GM15510 (cell line): ENCODE data around the gene NUP43.

Experiments
- POLR2A ChIP-seq: IDR thresholded peaks from 3 replicates; pipeline ENCODE4 v1.6.1; 2011; ENCODE audit warnings: borderline replicate concordance; ENCODE audit not compliant: insufficient read length; ENCODE audit errors: extremely low read depth

Gene NUP43

DNA sequence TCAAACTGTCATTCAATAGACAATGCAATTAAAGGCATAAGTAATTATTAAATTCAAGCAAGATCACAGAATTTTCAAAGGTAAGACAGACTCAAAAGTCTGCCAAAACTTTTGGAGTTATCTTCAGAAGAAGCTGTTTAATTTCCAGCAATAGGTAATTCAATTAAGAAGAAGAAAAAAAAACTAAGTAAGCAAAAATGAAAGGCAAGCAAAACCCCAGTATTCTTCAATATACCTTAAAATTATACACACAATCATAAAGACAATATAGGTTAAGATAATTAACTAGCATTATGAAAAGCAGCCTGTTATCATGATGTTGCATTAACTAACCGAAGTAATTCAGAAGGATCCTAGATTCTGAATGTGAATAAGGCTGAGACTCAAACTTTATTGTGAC is 31.9 kb downstream of the NUP43 start:
- TF ChIP-seq POLR2A: no peak

DNA sequence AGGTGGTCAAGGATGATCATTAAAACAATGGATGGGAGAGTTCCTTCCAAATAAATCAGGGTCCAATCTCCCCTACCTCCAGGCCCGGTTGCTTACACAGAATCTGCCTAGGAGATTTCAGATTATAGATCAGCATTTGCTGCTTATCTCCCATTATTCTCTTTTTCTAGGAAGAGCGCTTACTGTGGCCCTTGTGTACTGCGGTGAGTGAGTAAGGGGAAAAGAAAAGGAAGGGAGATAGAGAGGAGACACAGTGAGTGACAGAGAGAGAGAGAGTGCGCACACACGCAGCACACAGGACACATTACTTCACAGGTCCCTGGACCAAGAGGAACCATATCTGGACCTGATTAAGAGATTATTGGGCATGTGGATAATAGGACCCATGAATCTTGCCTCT is 34.6 kb downstream of the NUP43 start:
- TF ChIP-seq POLR2A: no peak

- no peak for TF ChIP-seq POLR2A
Observed at GRCh38 chr6:149701714-149702113, 44.6 kb downstream of the NUP43 start.

DNA sequence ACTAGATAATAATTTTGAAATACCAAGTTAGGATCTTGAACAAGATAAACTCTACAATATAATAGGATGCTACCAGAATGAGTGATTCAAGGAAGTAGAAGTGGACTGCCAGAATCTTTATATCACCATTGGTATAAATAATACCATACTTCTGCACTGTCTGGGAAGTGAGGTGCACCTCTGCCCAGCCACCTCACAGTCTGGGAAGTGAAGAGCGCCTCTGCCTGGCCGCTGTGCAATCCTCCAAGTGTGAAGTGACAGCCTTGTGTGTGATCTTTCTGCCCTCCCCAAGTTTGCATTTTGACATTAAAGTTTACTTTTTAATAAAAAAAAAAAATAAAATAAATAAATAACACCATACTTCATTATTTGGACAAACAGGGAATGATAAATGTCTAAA is 47.2 kb downstream of the NUP43 start:
- TF ChIP-seq POLR2A: no peak

DNA sequence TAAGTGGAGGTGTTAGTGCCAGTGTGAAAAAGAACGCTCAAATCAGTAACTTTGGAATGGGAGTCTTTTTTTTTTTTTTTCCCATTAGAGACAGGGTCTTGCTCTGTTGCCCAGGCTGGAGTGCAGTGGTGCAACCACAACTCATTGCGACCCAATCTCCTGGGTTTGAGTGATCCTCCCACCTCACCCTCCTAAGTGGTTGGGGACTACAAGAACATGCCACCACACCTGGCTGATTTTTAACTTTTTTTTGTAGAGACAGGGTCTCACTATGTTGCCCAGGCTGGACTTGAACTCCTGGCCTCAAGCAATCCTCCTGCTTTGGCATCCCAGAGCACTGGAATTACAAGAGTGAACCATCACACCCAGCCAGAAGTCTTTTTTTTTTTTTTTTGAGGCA is 48.2 kb downstream of the NUP43 start:
- TF ChIP-seq POLR2A: no peak

DNA sequence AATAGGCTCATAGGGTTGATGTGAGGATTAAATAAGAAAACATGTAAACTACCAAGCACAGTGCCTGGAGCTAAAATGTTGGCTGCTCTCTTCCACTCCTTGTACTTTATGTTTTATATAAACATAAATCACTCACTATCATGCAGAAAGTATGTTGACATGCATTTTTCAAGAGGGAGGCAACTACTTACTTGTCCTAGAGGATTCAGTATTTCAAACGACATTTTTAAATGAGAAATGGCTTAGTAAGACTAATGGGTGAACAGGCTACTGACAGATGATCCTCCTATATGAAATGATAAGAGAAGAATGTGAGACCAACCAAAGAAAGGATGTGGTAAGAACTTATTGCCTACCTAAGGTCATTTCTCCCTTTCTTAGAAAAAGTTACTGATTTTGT is 49.4 kb downstream of the NUP43 start:
- no peak for TF ChIP-seq POLR2A

DNA sequence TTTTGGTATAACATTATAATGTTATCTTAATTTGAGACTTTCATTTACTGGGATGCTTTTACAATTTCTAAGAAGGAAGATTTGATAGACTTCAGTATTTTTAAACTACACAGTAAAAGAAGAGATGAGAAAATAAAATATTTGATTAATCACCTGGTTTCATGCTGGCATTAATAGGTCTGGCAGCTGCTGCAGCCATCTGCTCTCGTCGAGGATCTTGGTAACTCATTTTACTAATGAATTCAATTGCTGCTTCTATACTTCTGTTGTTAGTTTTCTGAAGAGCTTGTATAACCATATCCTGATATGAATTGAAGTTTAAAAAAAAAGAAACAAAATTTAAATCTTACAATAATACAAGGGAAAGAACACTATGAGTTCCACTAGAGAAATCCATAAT is 51.4 kb downstream of the NUP43 start:
- no peak for TF ChIP-seq POLR2A

DNA sequence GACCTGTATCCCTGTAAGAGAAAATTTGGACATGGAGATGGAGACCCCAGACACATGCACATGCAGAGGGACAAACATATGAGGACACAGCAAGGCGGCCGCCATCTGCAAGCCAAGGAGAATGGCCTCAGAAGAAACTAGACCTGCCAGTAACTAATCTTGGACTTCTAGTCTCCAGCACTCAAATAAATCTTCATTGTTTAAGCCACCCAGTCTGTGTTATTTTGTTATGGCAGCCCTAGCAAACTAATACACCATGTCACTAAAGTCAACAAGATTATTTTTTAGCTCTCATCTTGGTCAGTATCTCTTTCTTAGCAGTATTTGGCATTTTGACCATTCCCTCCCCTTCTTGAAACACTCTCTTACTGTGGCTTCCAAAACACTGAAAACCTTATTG is 55.1 kb downstream of the NUP43 start:
- no peak for TF ChIP-seq POLR2A

DNA sequence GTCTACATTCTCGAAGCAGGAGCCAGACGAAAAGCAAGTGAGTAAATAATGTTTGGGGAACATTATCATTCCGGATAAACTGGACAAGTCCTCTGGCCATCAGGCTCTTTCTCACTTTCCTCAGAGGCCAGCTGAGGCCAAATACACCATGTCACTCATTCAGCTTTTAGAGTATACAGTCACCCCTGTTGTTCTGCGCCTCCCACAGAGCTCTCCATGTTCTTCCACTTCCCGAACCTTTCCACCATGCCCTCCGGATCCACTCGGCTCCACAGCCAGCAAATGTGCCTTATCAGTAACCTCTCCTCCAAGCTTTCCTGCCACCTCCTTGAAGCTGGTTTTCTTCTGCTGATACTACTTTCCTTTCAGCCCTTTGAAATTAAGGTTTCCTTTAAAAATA is 60.1 kb downstream of the NUP43 start:
- no peak for TF ChIP-seq POLR2A

DNA sequence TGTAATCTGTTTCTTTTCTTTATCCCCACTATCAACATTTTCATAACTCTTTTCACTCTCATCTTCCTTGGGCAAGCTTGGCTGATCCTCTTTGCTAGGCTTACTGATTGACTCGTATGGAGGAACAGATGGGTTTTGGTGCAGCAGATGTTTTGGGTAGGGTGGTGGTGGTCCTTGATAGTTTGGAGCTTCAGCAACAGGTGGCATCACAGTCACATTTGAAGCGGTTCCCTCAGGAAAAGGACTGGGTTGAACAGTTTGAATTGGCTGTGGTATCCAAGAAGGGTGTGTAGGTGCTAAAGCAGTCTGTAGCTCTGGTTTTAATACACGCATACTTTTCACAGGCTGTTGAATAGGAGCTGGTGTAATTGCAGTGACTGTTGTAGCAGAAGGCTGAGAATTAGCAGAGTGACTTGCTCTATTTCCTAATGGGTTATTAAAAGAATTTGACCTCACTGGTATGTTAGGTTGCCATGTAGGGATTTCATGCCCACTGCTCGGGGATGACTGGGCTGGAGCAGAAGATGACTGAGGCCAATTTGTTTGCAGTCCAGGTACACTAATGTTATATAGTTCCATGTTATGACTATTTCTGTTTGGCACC is 63.0 kb downstream of the NUP43 start:
- TF ChIP-seq POLR2A: no peak

GRCh38 chr6:149681209-149681608 is 65.1 kb downstream of the NUP43 start:
- TF ChIP-seq POLR2A: no peak

- TF ChIP-seq POLR2A: no peak
Observed at GRCh38 chr6:149680503-149680902, 65.8 kb downstream of the NUP43 start.
